T-helper 17 cell (primary cell): Measurements from ENCODE around the gene MIS12. TPM values are rescaled to one million over a fixed set of nuclear protein-coding genes. Genes with fewer than 3 reads are reported as not detected.

ENCODE experiments used
- ATAC-seq: fragments of 150-1000 bp; cut with Tn5 transposase; 2 replicates; pipeline ENCODE4 v1.10.0; 2021; ENCODE audit warnings: mild to moderate bottlenecking, moderate library complexity
- DNase-seq, 3 donors: peaks; one replicate each; pipeline versions ENCODE4 v3.0.0 to v3.0.0-alpha.2; 2020 to 2021
- H3K9me3 ChIP-seq: one replicate; pipeline ENCODE4 v1.7.0; 2013; ENCODE audit warnings: low read length, mild to moderate bottlenecking; ENCODE audit not compliant: control insufficient read depth, poor library complexity, severe bottlenecking
- H3K27ac Mint-ChIP-seq: one replicate; pipeline ENCODE4 v1.8.0; 2022; ENCODE audit warnings: mild to moderate bottlenecking, moderate library complexity, mixed read lengths
- H3K27me3 Mint-ChIP-seq: one replicate; pipeline ENCODE4 v1.8.0; 2022; ENCODE audit warnings: mixed read lengths
- H3K36me3 Mint-ChIP-seq: one replicate; pipeline ENCODE4 v1.8.0; 2022; ENCODE audit warnings: low read depth, mixed read lengths
- H3K4me1 Mint-ChIP-seq: one replicate; pipeline ENCODE4 v1.8.0; 2022; ENCODE audit warnings: mild to moderate bottlenecking, mixed read lengths
- H3K4me3 Mint-ChIP-seq: one replicate; pipeline ENCODE4 v1.8.0; 2022; ENCODE audit warnings: mild to moderate bottlenecking, moderate library complexity, mixed read lengths
- total RNA-seq, 4 donors: library from RNA in 2 of 4; stranded (reverse) in 2 of 4; gene quantifications; one replicate each; pipeline ENCODE4 v1.2.3 and lab custom pipeline; 2022 to 2026

The MIS12 gene
- total RNA-seq, 2 donors from 2014 or later, result 19.2 to 31.0 TPM

DNA sequence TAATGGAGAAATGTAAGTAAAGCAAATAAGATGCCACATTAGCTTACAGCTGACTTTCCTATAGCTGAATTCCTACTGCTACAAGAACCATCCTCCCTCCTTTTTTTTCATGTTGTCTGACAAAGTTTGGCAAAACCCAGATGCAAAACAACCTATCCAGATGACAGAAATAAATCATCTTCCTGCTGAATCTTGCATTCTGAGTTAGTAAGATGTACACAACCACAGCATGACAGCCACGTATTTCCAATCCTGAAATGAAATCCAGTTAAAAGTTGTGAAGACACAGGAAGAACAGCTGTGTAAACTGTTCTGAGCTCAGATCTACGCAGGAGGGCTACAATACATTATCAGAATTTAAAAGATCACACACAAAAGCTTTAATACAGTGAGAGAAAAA lies 12.5 kb upstream of the MIS12 start:
- ATAC-seq (no peak), DNase-seq (no peak)
- Mint-ChIP-seq H3K27ac (no peak overlapping the region), H3K27me3 (no peaks in the 10 kb centered on the region), H3K4me1 (peaks cover 11% of the 10 kb centered on the region), H3K4me3 (no peak overlapping the region), H3K36me3 (peaks cover 9% of the 10 kb centered on the region)
- H3K9me3 ChIP-seq, result no peaks in the 10 kb centered on the region

DNA sequence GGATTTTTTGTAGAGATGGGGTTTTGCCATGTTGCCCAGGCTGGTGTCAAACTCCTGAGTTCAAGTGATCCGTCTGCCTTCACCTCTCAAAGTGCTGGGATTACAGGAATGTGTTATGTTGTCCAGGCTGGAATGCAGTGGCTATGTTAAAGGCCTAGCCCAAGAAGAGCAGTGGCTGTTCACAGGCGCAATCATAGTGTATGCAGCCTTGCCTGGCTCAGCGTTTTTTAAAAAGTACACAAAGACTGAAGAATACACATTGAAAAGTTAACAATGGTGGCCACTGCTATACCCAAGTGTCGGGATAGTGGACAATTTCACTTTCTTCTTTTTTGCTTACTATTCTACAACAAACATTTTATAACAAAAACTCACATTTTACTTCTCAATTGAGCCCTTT lies 7.4 kb upstream of the MIS12 start:
- no peak overlapping the region for H3K4me3 Mint-ChIP-seq
- H3K4me1 Mint-ChIP-seq, result peaks cover 14% of the 10 kb centered on the region
- H3K9me3 ChIP-seq, result no peaks in the 10 kb centered on the region
- H3K27me3 Mint-ChIP-seq, result no peaks in the 10 kb centered on the region
- no peak for ATAC-seq
- peaks cover 9% of the 10 kb centered on the region for H3K36me3 Mint-ChIP-seq
- no peak overlapping the region for H3K27ac Mint-ChIP-seq
- no peak for DNase-seq

- no peak for ATAC-seq
- no peaks in the 10 kb centered on the region for H3K27me3 Mint-ChIP-seq
- H3K9me3 ChIP-seq, result no peaks in the 10 kb centered on the region
- H3K4me3 Mint-ChIP-seq, result no peak overlapping the region
- H3K27ac Mint-ChIP-seq, result no peak overlapping the region
- H3K36me3 Mint-ChIP-seq, result peaks cover 6% of the 10 kb centered on the region
- peaks cover 26% of the 10 kb centered on the region for H3K4me1 Mint-ChIP-seq
- no peak for DNase-seq
Observed at GRCh38 chr17:5480962-5481361, 5.4 kb upstream of the MIS12 start.

- peaks cover 6% of the 10 kb centered on the region for H3K36me3 Mint-ChIP-seq
Observed at GRCh38 chr17:5481451-5481850, 4.9 kb upstream of the MIS12 start.

GRCh38 chr17:5485270-5486205 lies 828 bp upstream of the MIS12 start, which contains the start of gene DERL2:
Gene DERL2 (minus strand): TSS chr17:5486178. CDS start chr17:5486161, 17 bp downstream.
- no peaks in the 10 kb centered on the region for H3K27me3 Mint-ChIP-seq
- ATAC-seq (no peak), DNase-seq (no peak)
- peak within 1 kb of the TSS; percentile 95 for H3K4me3 Mint-ChIP-seq
- peaks cover 4% of the 10 kb centered on the region for H3K36me3 Mint-ChIP-seq
- no peaks in the 10 kb centered on the region for H3K9me3 ChIP-seq
- H3K27ac Mint-ChIP-seq, result peak within 1 kb of the TSS; percentile 97
- peaks cover 37% of the 10 kb centered on the region for H3K4me1 Mint-ChIP-seq

More at GRCh38 chr17:5481451-5481850, 4.9 kb upstream of the MIS12 start:
- H3K9me3 ChIP-seq, result no peaks in the 10 kb centered on the region
- no peak for DNase-seq
- no peak overlapping the region for H3K27ac Mint-ChIP-seq
- peaks cover 26% of the 10 kb centered on the region for H3K4me1 Mint-ChIP-seq
- H3K27me3 Mint-ChIP-seq, result no peaks in the 10 kb centered on the region
- ATAC-seq, result no peak
- H3K4me3 Mint-ChIP-seq, result no peak overlapping the region

- H3K27me3 Mint-ChIP-seq, result no peaks in the 10 kb centered on the region
- peak overlapping the region; percentile 97 for H3K27ac Mint-ChIP-seq
- H3K4me3 Mint-ChIP-seq, result no peak overlapping the region
- peaks cover 33% of the 10 kb centered on the region for H3K4me1 Mint-ChIP-seq
- no peaks in the 10 kb centered on the region for H3K9me3 ChIP-seq
- DNase-seq (no peak), ATAC-seq (no peak)
- H3K36me3 Mint-ChIP-seq, result peaks cover 4% of the 10 kb centered on the region
Observed at GRCh38 chr17:5488752-5489151, 2.4 kb downstream of the MIS12 start.

GRCh38 chr17:5492970-5493369 lies 6.6 kb downstream of the MIS12 start:
- H3K4me1 Mint-ChIP-seq, result peaks cover 8% of the 10 kb centered on the region
- H3K4me3 Mint-ChIP-seq, result no peak overlapping the region
- H3K27me3 Mint-ChIP-seq, result no peaks in the 10 kb centered on the region
- ATAC-seq (no peak), DNase-seq (no peak)
- H3K9me3 ChIP-seq, result no peaks in the 10 kb centered on the region
- no peak overlapping the region for H3K27ac Mint-ChIP-seq
- peaks cover 4% of the 10 kb centered on the region for H3K36me3 Mint-ChIP-seq

- Mint-ChIP-seq H3K36me3 (peaks cover 10% of the 10 kb centered on the region), H3K4me1 (peaks cover 16% of the 10 kb centered on the region), H3K27ac (peak overlapping the region; percentile 78), H3K27me3 (no peaks in the 10 kb centered on the region), H3K4me3 (peak overlapping the region; percentile 96)
- H3K9me3 ChIP-seq, result no peaks in the 10 kb centered on the region
- ATAC-seq, result no peak
- DNase-seq, result no peak
Observed at GRCh38 chr17:5499476-5500231, 13.3 kb downstream of the MIS12 start.

GRCh38 chr17:5500247-5500588 lies 13.9 kb downstream of the MIS12 start:
- H3K9me3 ChIP-seq, result no peaks in the 10 kb centered on the region
- Mint-ChIP-seq H3K4me3 (peak overlapping the region; percentile 96), H3K36me3 (peaks cover 10% of the 10 kb centered on the region), H3K4me1 (peaks cover 16% of the 10 kb centered on the region), H3K27ac (peak overlapping the region; percentile 78), H3K27me3 (no peaks in the 10 kb centered on the region)
- no peak for DNase-seq
- ATAC-seq, result no peak

DNA sequence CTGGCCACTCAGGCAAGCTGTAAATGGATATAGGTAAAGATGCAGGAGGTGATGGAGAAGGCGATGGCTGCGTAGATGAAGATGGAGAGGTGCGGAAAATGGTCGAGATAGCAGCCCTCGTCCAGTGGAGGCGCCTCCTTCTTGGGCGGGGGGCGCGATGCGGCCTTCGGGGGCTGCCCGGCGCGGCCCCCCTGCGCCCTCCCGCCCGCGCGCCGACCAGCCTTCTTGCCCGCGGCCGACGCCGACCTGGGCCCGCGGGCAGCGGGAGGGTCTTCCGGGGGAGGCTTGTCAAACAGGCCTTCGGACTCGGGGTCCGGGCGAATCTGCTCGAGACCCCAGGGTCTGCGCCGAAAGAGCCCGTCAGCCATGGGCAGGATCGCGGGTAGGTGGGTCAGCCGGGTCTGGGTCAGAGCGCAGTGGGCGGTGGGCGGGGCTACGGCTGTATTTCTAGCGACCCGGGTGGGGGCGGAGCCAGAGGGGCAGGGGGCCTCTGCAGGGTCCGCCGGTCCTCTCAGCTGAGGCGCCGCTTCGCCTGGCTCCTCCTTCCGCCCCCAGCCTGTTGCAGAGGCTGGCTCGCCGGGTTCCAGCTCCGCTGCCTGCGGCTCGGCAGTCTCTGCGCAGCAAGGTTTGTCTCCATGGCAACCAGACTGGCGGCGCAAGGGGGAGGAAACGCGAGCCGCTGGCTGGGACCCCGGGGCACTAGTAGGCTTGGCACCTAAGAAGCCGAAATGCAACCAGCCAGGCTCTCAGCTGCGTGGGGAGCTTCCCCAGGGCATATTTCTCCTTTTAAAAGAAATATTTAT lies 14.4 kb downstream of the MIS12 start:
- H3K4me1 Mint-ChIP-seq, result peaks cover 17% of the 10 kb centered on the region
- peak overlapping the region; percentile 78 for H3K27ac Mint-ChIP-seq
- peaks cover 12% of the 10 kb centered on the region for H3K36me3 Mint-ChIP-seq
- no peaks in the 10 kb centered on the region for H3K27me3 Mint-ChIP-seq
- peak overlapping the region; percentile 96 for H3K4me3 Mint-ChIP-seq
- peak; percentile 54 to 67 (median 66) for DNase-seq
- ATAC-seq, result peak; percentile 94
- H3K9me3 ChIP-seq, result no peaks in the 10 kb centered on the region

DNA sequence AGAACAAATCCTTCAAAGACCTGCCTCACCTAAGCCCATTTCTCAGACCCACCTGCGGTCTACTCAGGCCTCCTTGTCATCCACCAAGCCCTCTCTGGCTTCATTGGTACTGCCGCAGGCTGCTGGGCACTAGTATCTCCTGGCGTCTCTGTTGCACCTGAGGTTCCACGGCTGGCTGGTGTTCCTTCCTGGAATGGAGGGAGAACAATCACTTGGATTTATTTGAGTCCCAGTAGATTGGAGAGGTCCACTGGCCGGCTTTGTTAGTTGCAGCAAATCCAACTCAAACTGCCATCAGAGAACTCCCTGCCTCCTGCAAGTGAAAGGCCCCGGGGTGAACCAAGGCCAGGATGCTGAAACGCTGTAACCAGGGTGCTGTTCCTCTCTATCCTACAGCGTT lies 15.3 kb downstream of the MIS12 start:
- no peaks in the 10 kb centered on the region for H3K9me3 ChIP-seq
- Mint-ChIP-seq H3K4me3 (peak overlapping the region; percentile 96), H3K27me3 (no peaks in the 10 kb centered on the region), H3K4me1 (peaks cover 18% of the 10 kb centered on the region), H3K36me3 (peaks cover 12% of the 10 kb centered on the region), H3K27ac (peak overlapping the region; percentile 78)
- ATAC-seq (no peak), DNase-seq (no peak)

DNA sequence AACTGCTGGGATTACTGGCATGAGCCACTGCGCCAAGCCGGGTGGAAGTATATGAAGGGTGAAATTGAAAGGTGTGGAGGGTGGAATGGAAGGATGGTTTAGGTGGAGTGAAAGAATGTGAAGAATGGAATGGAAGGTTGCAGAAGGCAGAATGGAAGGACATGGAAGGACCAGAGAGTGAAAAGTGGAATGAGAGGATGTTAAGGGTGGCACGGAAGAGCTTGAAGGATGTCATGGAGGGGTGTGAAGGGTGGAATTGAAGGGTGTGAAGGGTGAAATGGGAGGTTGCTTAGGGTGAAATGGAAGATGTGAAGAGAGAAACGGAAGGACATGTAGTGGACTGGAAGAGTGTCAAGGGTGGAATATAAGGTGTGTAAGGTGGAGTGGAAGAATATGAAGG lies 16.2 kb downstream of the MIS12 start:
- H3K9me3 ChIP-seq, result no peaks in the 10 kb centered on the region
- DNase-seq, result no peak
- H3K4me1 Mint-ChIP-seq, result peaks cover 18% of the 10 kb centered on the region
- peak overlapping the region; percentile 28 for H3K4me3 Mint-ChIP-seq
- no peaks in the 10 kb centered on the region for H3K27me3 Mint-ChIP-seq
- H3K27ac Mint-ChIP-seq, result peak overlapping the region; percentile 29
- ATAC-seq, result no peak
- H3K36me3 Mint-ChIP-seq, result peaks cover 12% of the 10 kb centered on the region

DNA sequence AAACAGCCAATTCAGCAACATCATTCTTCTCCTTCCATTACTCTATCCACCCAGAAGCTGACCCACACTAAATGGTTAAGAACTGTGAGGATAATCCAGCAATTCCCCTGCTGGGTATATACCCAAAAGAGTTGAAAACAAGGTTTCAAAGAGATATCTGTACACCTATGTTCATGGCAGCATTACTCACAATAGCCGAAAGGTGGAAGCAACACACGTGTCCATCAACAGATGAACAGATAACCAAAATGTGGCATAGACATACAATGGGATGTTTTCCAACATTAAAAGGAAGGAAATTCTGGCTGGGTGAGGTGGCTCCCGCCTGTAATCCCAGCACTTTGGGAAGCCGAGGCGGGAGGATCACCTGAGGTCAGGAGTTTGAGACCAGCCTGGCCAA lies 19.9 kb downstream of the MIS12 start:
- no peak for DNase-seq
- H3K27ac Mint-ChIP-seq, result peak overlapping the region; percentile 32
- H3K4me1 Mint-ChIP-seq, result peaks cover 4% of the 10 kb centered on the region
- no peaks in the 10 kb centered on the region for H3K27me3 Mint-ChIP-seq
- H3K9me3 ChIP-seq, result no peaks in the 10 kb centered on the region
- no peak for ATAC-seq
- H3K4me3 Mint-ChIP-seq, result no peak overlapping the region
- peaks cover 8% of the 10 kb centered on the region for H3K36me3 Mint-ChIP-seq
